Right hindlimb (tissue), 1 donor: Measurements from ENCODE around the gene CHPF.

ENCODE experiments used
- DNase-seq: peaks from one replicate; pipeline ENCODE4 v3.0.0-alpha.2; 2018

The CHPF gene

GRCh38 chr2:219567791-219568361 is 24.3 kb upstream of the CHPF start:
- no peak for DNase-seq

- no peak for DNase-seq
These were observed 23.5 kb upstream of the CHPF start for GRCh38 chr2:219567131-219567530.

- DNase-seq, result no peak
These were observed 23.0 kb upstream of the CHPF start for GRCh38 chr2:219566640-219567039.

GRCh38 chr2:219565130-219566080 is 21.8 kb upstream of the CHPF start:
- no peak for DNase-seq

GRCh38 chr2:219563271-219563928 is 19.8 kb upstream of the CHPF start:
- no peak for DNase-seq

- DNase-seq, result no peak
These were observed 18.7 kb upstream of the CHPF start for GRCh38 chr2:219562049-219563020.

GRCh38 chr2:219561179-219562048 is 17.8 kb upstream of the CHPF start:
- no peak for DNase-seq

GRCh38 chr2:219560893-219561178 is 17.2 kb upstream of the CHPF start:
- no peak for DNase-seq

- no peak for DNase-seq
These were observed 16.7 kb upstream of the CHPF start for GRCh38 chr2:219560037-219560892.

- no peak for DNase-seq
These were observed 15.7 kb upstream of the CHPF start for GRCh38 chr2:219559156-219559915.

GRCh38 chr2:219557791-219558785 is 14.5 kb upstream of the CHPF start:
- no peak for DNase-seq

- no peak for DNase-seq
These were observed 13.7 kb upstream of the CHPF start for GRCh38 chr2:219557320-219557719.

- DNase-seq, result no peak
These were observed 12.8 kb upstream of the CHPF start for GRCh38 chr2:219556413-219556812.

GRCh38 chr2:219555956-219556355 is 12.3 kb upstream of the CHPF start:
- no peak for DNase-seq

- DNase-seq, result no peak
These were observed 10.7 kb upstream of the CHPF start for GRCh38 chr2:219554350-219554749.

GRCh38 chr2:219553463-219553963 is 9.9 kb upstream of the CHPF start:
- no peak for DNase-seq

- DNase-seq, result no peak
These were observed 9.5 kb upstream of the CHPF start for GRCh38 chr2:219553168-219553417.

- peak; percentile 94 for DNase-seq
These were observed 9.0 kb upstream of the CHPF start for GRCh38 chr2:219552382-219553167.
